OCI-LY3 (cell line): ENCODE results near the gene RASA2.

Source experiments
- H2AFZ ChIP-seq: fragments of 200-600, 300-600 bp; shearing (Covaris generic); 2 replicates; pipeline ENCODE4 v1.6.0; 2014; ENCODE audit warnings: antibody characterized with exemption, low read depth, low read length
- H3K27ac ChIP-seq: fragments of 200-600, 300-600 bp; sonication (generic); 2 replicates; pipeline ENCODE4 v1.5.1; 2014; ENCODE audit warnings: mild to moderate bottlenecking, low read length, moderate library complexity, mixed read lengths
- H3K27me3 ChIP-seq: fragments of 200-600, 300-600 bp; sonication (generic); 2 replicates; pipeline ENCODE4 v1.6.1; 2014; ENCODE audit warnings: low read depth, low read length, mixed read lengths
- H3K36me3 ChIP-seq: fragments of 200-600, 300-600 bp; sonication (generic); replicated peaks from 2 replicates; pipeline ENCODE3; 2014; ENCODE audit warnings: low read depth, low read length, mixed read lengths
- H3K4me1 ChIP-seq: fragments of 300-600, 200-600 bp; sonication (generic); 2 replicates; pipeline ENCODE4 v1.6.1; 2014; ENCODE audit warnings: low read length, mixed read lengths
- H3K4me2 ChIP-seq: fragments of 200-600, 300-600 bp; sonication (generic); 2 replicates; pipeline ENCODE4 v1.6.1; 2014; ENCODE audit warnings: low read length, mixed read lengths
- H3K4me3 ChIP-seq: fragments of 300-600, 200-600 bp; sonication (generic); 2 replicates; pipeline ENCODE4 v1.5.1; 2014; ENCODE audit warnings: antibody characterized with exemption, mild to moderate bottlenecking, low read length, moderate library complexity
- H3K79me2 ChIP-seq: fragments of 300-600, 200-600 bp; shearing (Covaris generic); 2 replicates; pipeline ENCODE4 v1.6.1; 2014; ENCODE audit warnings: mild to moderate bottlenecking, low read length, mixed read lengths
- H3K9ac ChIP-seq: fragments of 300-600, 200-600 bp; shearing (Covaris generic); 2 replicates; pipeline ENCODE4 v1.6.0; 2014; ENCODE audit warnings: mild to moderate bottlenecking, low read length, moderate library complexity
- H3K9me3 ChIP-seq: fragments of 200-600, 300-600 bp; shearing (Covaris generic); 2 replicates; pipeline ENCODE4 v1.6.1; 2014; ENCODE audit warnings: low read length, mixed read lengths; ENCODE audit not compliant: insufficient read depth
- H4K20me1 ChIP-seq: fragments of 200-600, 300-600 bp; sonication (generic); 2 replicates; pipeline ENCODE4 v1.6.1; 2016; ENCODE audit warnings: low read length, mixed read lengths; ENCODE audit not compliant: insufficient read depth
- CTCF ChIP-seq: fragments of 200-600, 300-600 bp; sonication (generic); IDR thresholded peaks from 2 replicates; pipeline ENCODE4 v1.5.1; 2014; ENCODE audit warnings: antibody characterized with exemption, low read length, low read depth
- EZH2phosphoT487 ChIP-seq: fragments of 200-600 bp; shearing (Covaris generic); IDR thresholded peaks from 2 replicates; pipeline ENCODE4 v1.6.1; 2018; ENCODE audit warnings: antibody characterized with exemption, mixed run types, low read depth

RASA2 gene

GRCh38 chr3:141459008-141459407 is 27.8 kb upstream of the RASA2 start:
- Histone ChIP-seq H3K4me1 (peaks cover 17% of the 10 kb centered on the region), H3K9ac (no peak overlapping the region), H2AFZ (no peak overlapping the region), H4K20me1 (no peaks in the 10 kb centered on the region), H3K9me3 (peaks cover 5% of the 10 kb centered on the region; the same call in 1 of the 2 replicates), H3K79me2 (no peaks in the 10 kb centered on the region), H3K4me2 (no peak overlapping the region), H3K36me3 (no peaks in the 10 kb centered on the region), H3K27me3 (no peaks in the 10 kb centered on the region), H3K27ac (no peak overlapping the region), H3K4me3 (no peak overlapping the region)
- TF ChIP-seq CTCF (no peak), EZH2phosphoT487 (no peak)

GRCh38 chr3:141460097-141460704 is 26.6 kb upstream of the RASA2 start:
- Histone ChIP-seq H3K27ac (no peak overlapping the region), H3K4me1 (peaks cover 8% of the 10 kb centered on the region), H2AFZ (peak overlapping the region; percentile 77; the same call in 1 of the 2 replicates), H3K27me3 (no peaks in the 10 kb centered on the region), H3K4me3 (no peak overlapping the region), H4K20me1 (no peaks in the 10 kb centered on the region), H3K79me2 (no peaks in the 10 kb centered on the region), H3K36me3 (no peaks in the 10 kb centered on the region), H3K4me2 (peak overlapping the region; percentile 48), H3K9ac (no peak overlapping the region), H3K9me3 (peaks cover 10% of the 10 kb centered on the region; the same call in 1 of the 2 replicates)
- peak; percentile 85 for TF ChIP-seq CTCF
- no peak for TF ChIP-seq EZH2phosphoT487

GRCh38 chr3:141462176-141462859 is 24.5 kb upstream of the RASA2 start:
- no peaks in the 10 kb centered on the region for H3K79me2 ChIP-seq
- H3K27ac ChIP-seq: no peak overlapping the region
- H3K36me3 ChIP-seq: no peaks in the 10 kb centered on the region
- H3K9me3 ChIP-seq: peaks cover 10% of the 10 kb centered on the region; the same call in 1 of the 2 replicates
- no peak overlapping the region for H3K4me3 ChIP-seq
- H3K4me1 ChIP-seq: peaks cover 8% of the 10 kb centered on the region
- H3K27me3 ChIP-seq: no peaks in the 10 kb centered on the region
- H2AFZ ChIP-seq: no peak overlapping the region
- H3K4me2 ChIP-seq: no peak overlapping the region
- no peak overlapping the region for H3K9ac ChIP-seq
- TF ChIP-seq EZH2phosphoT487 (no peak), CTCF (no peak)
- no peaks in the 10 kb centered on the region for H4K20me1 ChIP-seq

GRCh38 chr3:141465221-141465620 is 21.6 kb upstream of the RASA2 start:
- Histone ChIP-seq H3K9me3 (peaks cover 10% of the 10 kb centered on the region; the same call in 1 of the 2 replicates), H4K20me1 (no peaks in the 10 kb centered on the region), H3K27ac (no peak overlapping the region), H3K9ac (no peak overlapping the region), H3K27me3 (no peaks in the 10 kb centered on the region), H2AFZ (no peak overlapping the region), H3K4me1 (peaks cover 8% of the 10 kb centered on the region), H3K36me3 (no peaks in the 10 kb centered on the region), H3K4me2 (no peak overlapping the region), H3K4me3 (no peak overlapping the region), H3K79me2 (no peaks in the 10 kb centered on the region)
- TF ChIP-seq EZH2phosphoT487 (no peak), CTCF (no peak)
